Endothelial cell of umbilical vein (primary cell): ENCODE results near the gene ADGRL3. TPM values are rescaled to one million over a fixed set of nuclear protein-coding genes. Genes with fewer than 3 reads are reported as not detected.

ENCODE experiments used
- BruUV-seq: library from RNA; stranded (reverse); fragments of 400-500 nt; replicated peaks from 2 replicates; lab custom pipeline; 2021; lab: Mats Ljungman, UMichigan
- CTCF ChIA-PET: fragments of 300-600, 350-600 bp; sonication (Branson Sonifier 250); formaldehyde crosslinking; loops from one replicate; lab custom pipeline; 2021; ENCODE audit warnings: antibody characterized with exemption, inconsistent platforms; lab: Charles Lee
- POLR2A ChIA-PET: fragments of 300-600, 350-600 bp; sonication (Branson Sonifier 250); formaldehyde crosslinking; loops from one replicate; lab custom pipeline; 2021; ENCODE audit warnings: antibody characterized with exemption, inconsistent platforms; lab: Charles Lee
- DNase-seq: peaks from one replicate; pipeline ENCODE4 v3.0.0-alpha.2; 2011; ENCODE audit warnings: low read depth, low spot score
- FAIRE-seq: peaks from 2 replicates; lab custom pipeline; 2011; peaks lifted over from hg19 to GRCh38; lab: Jason Lieb, UNC
- H2AFZ ChIP-seq: 2 replicates; pipeline ENCODE4 v1.6.0; 2012; ENCODE audit warnings: low read depth, low read length, control low read depth, inconsistent platforms
- H3K27ac ChIP-seq: 2 replicates; pipeline ENCODE4 v1.5.1; 2011; ENCODE audit warnings: low read depth, mild to moderate bottlenecking, control low read depth, low read length, moderate library complexity; ENCODE audit not compliant: insufficient read depth
- H3K27me3 ChIP-seq, 2 experiments: 2 replicates each; pipeline versions ENCODE4 v1.6.0 to v1.6.1; 2011; ENCODE audit warnings: low read length in 2 of 2, mixed read lengths in 1 of 2; ENCODE audit not compliant: control insufficient read depth in 2 of 2, insufficient read depth in 2 of 2
- H3K36me3 ChIP-seq, 2 experiments: 2 replicates in 1 of 2; 3 replicates in 1 of 2; pipeline ENCODE4 v1.5.1; 2011; ENCODE audit warnings: low read length in 2 of 2, mild to moderate bottlenecking in 1 of 2, moderate library complexity in 1 of 2; ENCODE audit not compliant: control insufficient read depth in 2 of 2, insufficient read depth in 2 of 2; ENCODE audit errors: extremely low read depth in 1 of 2
- H3K4me1 ChIP-seq: 3 replicates; pipeline ENCODE4 v1.5.1; 2011; ENCODE audit warnings: mild to moderate bottlenecking, low read length; ENCODE audit not compliant: control insufficient read depth, insufficient read depth; ENCODE audit errors: extremely low read depth
- H3K4me2 ChIP-seq: 2 replicates; pipeline ENCODE4 v1.6.1; 2011; ENCODE audit warnings: low read length, control low read depth, mixed read lengths; ENCODE audit not compliant: insufficient read depth
- H3K4me3 ChIP-seq, 3 experiments: fragments of 200-600 bp in 1 of 3; sonication (generic), shearing (Covaris generic) in 1 of 3; replicated peaks in 1 of 3; 2 replicates each; pipeline ENCODE4 v1.5.1; 2011 to 2016; ENCODE audit warnings: control low read depth in 3 of 3, low read length in 3 of 3, mild to moderate bottlenecking in 2 of 3, inconsistent platforms in 1 of 3, low read depth in 1 of 3, moderate library complexity in 1 of 3; ENCODE audit not compliant: insufficient read depth in 1 of 3
- H3K79me2 ChIP-seq: 2 replicates; pipeline ENCODE4 v1.6.0; 2012; ENCODE audit warnings: low read length, inconsistent platforms; ENCODE audit not compliant: control insufficient read depth, insufficient read depth
- H3K9ac ChIP-seq: replicated peaks from 2 replicates; pipeline ENCODE3; 2011; ENCODE audit warnings: low read length, control low read depth; ENCODE audit not compliant: insufficient read depth; ENCODE audit errors: extremely low read depth
- H3K9me1 ChIP-seq: replicated peaks from 3 replicates; pipeline ENCODE4 v1.6.0; 2011; ENCODE audit warnings: mild to moderate bottlenecking, low read length; ENCODE audit not compliant: control insufficient read depth, insufficient read depth; ENCODE audit errors: extremely low read depth
- H3K9me3 ChIP-seq: replicated peaks from 2 replicates; pipeline ENCODE4 v1.5.1; 2012; ENCODE audit warnings: low read length, inconsistent platforms; ENCODE audit not compliant: control insufficient read depth, insufficient read depth
- H4K20me1 ChIP-seq: replicated peaks from 2 replicates; pipeline ENCODE3; 2011; ENCODE audit warnings: mild to moderate bottlenecking, low read length; ENCODE audit not compliant: control insufficient read depth, insufficient read depth; ENCODE audit errors: extremely low read depth
- CTCF ChIP-seq, 2 donors: IDR thresholded peaks; 1 replicate in 1 of 2; 2 replicates in 1 of 2; pipeline ENCODE4 v1.5.1; 2011; ENCODE audit warnings: low read length in 2 of 2, mild to moderate bottlenecking in 2 of 2, moderate library complexity in 2 of 2, control low read depth in 1 of 2, inconsistent platforms in 1 of 2, low read depth in 1 of 2; ENCODE audit not compliant: insufficient read depth in 1 of 2; ENCODE audit errors: extremely low read depth in 1 of 2
- EZH2 ChIP-seq: IDR thresholded peaks from 2 replicates; pipeline ENCODE4 v1.6.1; 2012; ENCODE audit warnings: borderline replicate concordance, low read depth, mild to moderate bottlenecking, moderate library complexity, low read length, inconsistent platforms; ENCODE audit not compliant: severe bottlenecking
- FOS ChIP-seq: IDR thresholded peaks from 2 replicates; pipeline ENCODE4 v1.6.1; 2011; ENCODE audit warnings: mild to moderate bottlenecking, low read length, moderate library complexity, borderline replicate concordance; ENCODE audit not compliant: insufficient read depth
- GATA2 ChIP-seq: IDR thresholded peaks from 2 replicates; pipeline ENCODE4 v1.7.0; 2011; ENCODE audit warnings: low read depth, mild to moderate bottlenecking, moderate library complexity, mixed read lengths, low read length; ENCODE audit not compliant: insufficient read length, insufficient read depth
- JUN ChIP-seq: IDR thresholded peaks from 2 replicates; pipeline ENCODE4 v1.6.1; 2011; ENCODE audit warnings: borderline replicate concordance, low read depth; ENCODE audit not compliant: insufficient read length, insufficient read depth
- MYC ChIP-seq: IDR thresholded peaks from one replicate; pipeline ENCODE4 v1.6.1; 2011; ENCODE audit warnings: mild to moderate bottlenecking, low read depth, low read length
- POLR2A ChIP-seq: IDR thresholded peaks from 2 replicates; pipeline ENCODE4 v1.6.1; 2012; ENCODE audit warnings: low read depth, mild to moderate bottlenecking, control low read depth, low read length
- POLR2AphosphoS5 ChIP-seq: IDR thresholded peaks from 2 replicates; pipeline ENCODE4 v1.6.1; 2012; ENCODE audit warnings: low read depth, mild to moderate bottlenecking, control low read depth, low read length, moderate library complexity; ENCODE audit not compliant: insufficient read depth
- dilution Hi-C: fragments of 300-500 bp; cut with MboI; formaldehyde crosslinking; loops from one replicate; pipeline ENCODE4 v1.15.0; 2019; ENCODE audit warnings: low sequenced_read_pairs; ENCODE audit not compliant: extremely low pct_ligation_motif_present
- intact Hi-C: fragments of 100-400 bp; cut with micrococcal nuclease; formaldehyde crosslinking; loops from one replicate; pipeline ENCODE4 v1.10.0; 2022
- polyA plus RNA-seq, 4 experiments: library from polyadenylated mRNA; depleted of rRNA in 3 of 4; stranded (reverse) in 3 of 4; unstranded in 1 of 4; fragments of >200 nt; gene quantifications; 2 replicates each; pipeline versions ENCODE4 v1.2.1 to v1.2.3, GENCODE V29; 2011 to 2012; ENCODE audit warnings: missing spikeins in 1 of 4
- total RNA-seq: library from RNA; stranded (reverse); gene quantifications from 2 replicates; pipeline ENCODE4 v1.2.3, GENCODE V29; 2021
- TF ChIP-seq, protein P1 (sequence below): IDR thresholded peaks from 2 replicates; pipeline ENCODE4 v1.6.1; 2011; ENCODE audit not compliant: insufficient read depth, insufficient read length

The ADGRL3 gene
- total and polyA plus RNA-seq, 2 donors (not counting 3 experiments of a cell fraction or from before 2014, with no cell fraction given) = not detected

- no peak overlapping the region for H3K27ac ChIP-seq
- H3K4me2 ChIP-seq = no peak overlapping the region
- POLR2A ChIA-PET = no interaction called here
- H3K79me2 ChIP-seq = no peaks in the 10 kb centered on the region
- H3K27me3 ChIP-seq = no peaks in the 10 kb centered on the region
- DNase-seq (no peak), FAIRE-seq (no peak)
- dilution Hi-C loops = no loop called here
- no peaks in the 10 kb centered on the region for H3K4me1 ChIP-seq
- intact Hi-C loops = no loop called here
- no peak overlapping the region for H3K9ac ChIP-seq
- H3K36me3 ChIP-seq = no peaks in the 10 kb centered on the region
- no peak overlapping the region for H2AFZ ChIP-seq
- no peak for TF ChIP-seq GATA2
- no peak for TF ChIP-seq FOS
- no peak for TF ChIP-seq JUN
- no peak for TF ChIP-seq MYC
- TF ChIP-seq, protein P1, sequence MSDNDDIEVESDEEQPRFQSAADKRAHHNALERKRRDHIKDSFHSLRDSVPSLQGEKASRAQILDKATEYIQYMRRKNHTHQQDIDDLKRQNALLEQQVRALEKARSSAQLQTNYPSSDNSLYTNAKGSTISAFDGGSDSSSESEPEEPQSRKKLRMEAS = no peak
- no peak for TF ChIP-seq POLR2AphosphoS5
- no peak for TF ChIP-seq CTCF (IDR thresholded peaks at IDR 0.05; ENCODE audit: extremely low read depth in 1 of 2, insufficient read depth in 1 of 2, low read depth in 1 of 2, low read length in 2 of 2)
- TF ChIP-seq EZH2 = no peak
- no peak for TF ChIP-seq POLR2A
- H4K20me1 ChIP-seq = no peaks in the 10 kb centered on the region
- H3K9me3 ChIP-seq = no peaks in the 10 kb centered on the region
- CTCF ChIA-PET = no interaction called here
- no peak overlapping the region for H3K4me3 ChIP-seq
- H3K9me1 ChIP-seq = no peaks in the 10 kb centered on the region
- no TSS peak for BruUV-seq
These were observed 637.9 kb downstream of the ADGRL3 start for GRCh38 chr4:61838072-61838471.
